ENCODE results near the gene ADAD1.

The ADAD1 gene

GRCh38 chr4:122456231-122457116, 77.7 kb downstream of the ADAD1 start, which contains the start of gene IL2:
IL2 (minus strand) TSS chr4:122456725; CDS start chr4:122456440, 285 bp downstream.
- no peak for DNase-seq

- DNase-seq, result no peak
Measured at GRCh38 chr4:122458625-122459024, 79.8 kb downstream of the ADAD1 start.

- no peak for DNase-seq
Measured at GRCh38 chr4:122469457-122469856, 90.6 kb downstream of the ADAD1 start.

GRCh38 chr4:122475233-122475632, 96.4 kb downstream of the ADAD1 start:
- no peak for DNase-seq

GRCh38 chr4:122476126-122476525, 97.3 kb downstream of the ADAD1 start:
- no peak for DNase-seq

- no peak for DNase-seq
Measured at GRCh38 chr4:122476745-122477144, 97.9 kb downstream of the ADAD1 start.

Measured in femur (tissue), 1 donor.